NCI-H2227 (cell line): ENCODE results near the gene TRIM44.
"Not testable (repeated sequence)": the region's sequence is repeated elsewhere in the genome, so short reads cannot be mapped to it uniquely, and the experiment has no call there.

ENCODE experiments used
- DNase-seq: peaks from one replicate; lab custom pipeline; 2025; ENCODE audit not compliant: unreplicated experiment; lab: John Stamatoyannopoulos, UW

TRIM44 gene

DNA sequence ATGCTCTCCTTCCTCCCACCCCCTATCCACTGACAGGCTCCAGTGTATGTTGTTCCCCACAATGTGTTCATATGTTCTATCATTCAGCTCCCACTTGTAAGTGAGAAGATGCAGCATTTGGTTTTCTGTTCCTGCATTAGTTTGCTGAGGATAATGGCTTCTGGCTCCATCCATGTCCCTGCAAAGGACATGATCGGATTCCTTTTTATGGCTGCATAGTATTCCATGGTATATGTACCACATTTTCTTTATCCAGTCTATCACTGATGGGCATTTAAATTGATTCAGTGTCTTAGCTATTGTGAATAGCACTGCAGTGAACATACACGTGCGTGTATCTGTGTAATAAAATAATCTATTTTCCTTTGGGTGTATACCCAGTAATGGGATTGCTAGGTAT lies 5.8 kb downstream of the TRIM44 start:
- not testable (repeated sequence) for DNase-seq

DNA sequence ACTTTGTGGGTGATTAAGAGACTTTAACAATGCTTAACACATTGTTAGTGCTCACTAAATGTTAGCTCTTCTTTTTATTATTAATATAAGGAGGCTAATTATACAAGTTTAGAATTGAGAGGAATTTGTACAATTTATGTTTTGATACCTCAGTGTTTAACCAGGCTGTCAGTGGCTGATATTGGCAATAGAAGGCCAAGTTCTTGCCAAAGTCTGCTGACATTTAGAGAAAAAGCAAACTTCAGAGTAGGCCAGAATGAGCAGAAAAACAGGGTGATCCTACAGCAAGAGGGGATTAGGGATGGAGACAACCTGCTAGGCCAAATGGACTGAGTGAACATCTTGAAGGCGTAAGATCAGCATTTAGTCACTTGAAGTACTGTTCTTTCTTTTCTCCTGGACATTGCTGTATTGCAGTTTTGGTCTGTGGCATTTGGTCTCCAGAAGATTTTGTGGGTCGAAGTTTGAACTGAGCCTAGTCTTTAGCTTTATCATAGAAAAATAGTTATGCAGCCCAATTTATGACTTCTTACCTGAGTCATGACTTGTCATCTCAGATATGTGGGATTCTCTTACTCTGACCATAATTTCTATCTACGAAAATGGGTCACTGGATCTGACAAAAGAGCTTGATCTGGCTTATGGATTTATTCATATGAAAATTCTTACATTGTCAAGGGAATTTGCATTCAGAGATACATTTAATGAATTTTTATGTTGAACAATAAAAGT lies 9.0 kb downstream of the TRIM44 start:
- DNase-seq = no peak

GRCh38 chr11:35672608-35673007 lies 10.0 kb downstream of the TRIM44 start:
- no peak for DNase-seq

GRCh38 chr11:35675901-35676610 lies 13.5 kb downstream of the TRIM44 start:
- no peak for DNase-seq

DNA sequence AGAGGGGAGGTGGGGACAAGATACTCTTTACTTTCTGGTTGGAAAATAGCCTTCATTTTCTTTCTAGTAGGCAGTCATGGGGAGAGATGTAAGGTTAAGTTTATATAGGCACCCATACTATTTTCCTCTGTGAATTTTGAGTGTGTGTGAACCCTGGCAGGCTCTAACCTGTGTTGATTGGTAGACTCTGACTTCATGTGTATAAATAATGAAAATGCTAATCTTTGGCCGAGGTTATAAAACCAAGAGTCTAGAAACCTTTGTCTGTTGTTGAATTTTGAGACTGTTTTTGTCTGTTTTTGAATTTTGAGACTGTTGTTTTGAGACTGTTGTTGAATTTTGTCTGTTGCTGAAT lies 14.0 kb downstream of the TRIM44 start:
- DNase-seq = no peak

DNA sequence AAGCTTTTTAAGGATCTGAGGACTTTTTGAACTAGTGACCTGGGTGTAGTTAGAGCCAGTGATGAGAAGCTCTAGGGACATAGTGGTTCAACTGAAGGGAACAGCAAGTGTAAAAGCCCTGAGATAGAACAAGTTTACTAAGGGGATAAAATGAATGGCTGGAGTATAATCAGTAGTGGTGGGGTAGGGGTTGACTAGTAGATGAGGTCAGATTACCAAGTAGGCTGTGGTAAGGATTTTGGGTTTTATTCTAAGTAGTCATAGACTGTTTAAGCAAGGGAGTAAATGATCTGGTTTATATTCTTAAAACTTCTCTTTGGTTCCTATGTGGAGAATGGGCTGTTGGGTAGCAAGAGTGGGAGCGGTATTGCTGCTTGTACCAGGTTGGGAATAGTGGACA lies 15.3 kb downstream of the TRIM44 start:
- no peak for DNase-seq

DNA sequence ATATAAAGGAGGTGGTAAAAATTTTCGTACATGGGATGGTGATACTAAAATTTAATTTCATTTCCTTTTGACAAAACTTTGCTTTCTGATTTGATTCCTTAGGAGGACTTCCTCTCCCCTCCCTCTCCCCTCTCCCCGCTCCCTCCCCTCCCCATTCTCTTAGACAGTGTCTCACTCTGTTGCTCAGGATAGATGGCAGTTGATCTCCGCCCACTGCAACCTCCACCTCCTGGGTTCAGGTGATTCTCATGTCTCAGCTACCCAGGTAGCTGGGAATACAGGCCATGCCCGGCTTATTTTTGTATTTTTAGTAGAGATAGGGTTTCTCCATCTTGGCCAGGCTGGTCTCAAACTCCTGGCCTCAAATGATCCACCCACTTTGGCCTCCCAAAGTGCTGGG lies 15.9 kb downstream of the TRIM44 start:
- no peak for DNase-seq

GRCh38 chr11:35678975-35679374 lies 16.4 kb downstream of the TRIM44 start:
- DNase-seq = no peak

- no peak for DNase-seq
Measured at GRCh38 chr11:35680506-35680905, 17.9 kb downstream of the TRIM44 start.

DNA sequence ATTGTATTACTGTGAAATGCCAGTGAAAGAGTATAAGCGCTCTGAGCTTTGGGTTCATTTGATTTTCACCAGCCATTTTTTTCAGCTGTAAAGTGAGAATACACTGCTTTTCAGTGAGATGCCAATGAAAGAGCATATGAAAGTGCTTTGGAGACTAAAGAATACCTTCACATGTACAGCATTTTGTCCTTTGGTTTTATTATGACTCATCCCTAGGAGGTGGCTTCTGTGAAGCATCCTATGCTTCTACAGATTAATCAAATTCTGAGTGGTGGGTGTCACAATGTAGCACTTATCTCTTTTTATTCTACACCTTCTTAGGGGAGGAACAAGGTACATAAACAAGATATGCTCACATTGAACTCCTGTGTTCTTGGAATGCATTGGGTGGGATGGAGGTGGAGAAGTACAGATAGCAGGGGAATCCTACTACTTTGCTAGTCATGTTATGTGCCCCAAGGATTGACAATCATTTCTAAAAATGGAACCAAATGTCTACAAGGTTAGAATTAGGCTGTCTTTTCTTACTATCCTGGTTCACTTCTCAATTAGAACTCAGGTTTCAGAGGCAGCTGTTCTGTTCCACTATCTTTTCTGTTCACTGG lies 18.7 kb downstream of the TRIM44 start:
- no peak for DNase-seq

- peak; percentile 78 for DNase-seq
Measured at GRCh38 chr11:35682230-35683173, 19.9 kb downstream of the TRIM44 start.

- no peak for DNase-seq
Measured at GRCh38 chr11:35683728-35684339, 21.3 kb downstream of the TRIM44 start.

DNA sequence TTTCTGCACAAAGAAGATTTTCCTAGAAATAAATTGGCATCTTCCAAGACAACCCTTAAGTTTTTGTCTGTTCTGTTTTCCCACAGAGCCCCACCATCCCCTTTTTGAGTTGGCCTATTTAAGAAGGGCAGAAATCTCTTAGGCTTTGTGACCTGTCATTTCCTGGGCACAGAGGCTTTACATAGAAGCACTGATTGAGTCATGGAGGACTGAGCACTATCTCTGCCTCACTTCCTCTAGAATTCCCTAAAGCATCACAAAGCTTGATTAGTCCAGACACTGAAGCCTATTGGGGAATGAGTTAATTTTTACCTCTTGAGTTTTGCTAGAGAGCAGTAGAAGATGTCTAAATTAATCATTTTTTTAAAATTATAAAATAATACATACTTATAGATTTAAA lies 25.4 kb downstream of the TRIM44 start:
- no peak for DNase-seq

DNA sequence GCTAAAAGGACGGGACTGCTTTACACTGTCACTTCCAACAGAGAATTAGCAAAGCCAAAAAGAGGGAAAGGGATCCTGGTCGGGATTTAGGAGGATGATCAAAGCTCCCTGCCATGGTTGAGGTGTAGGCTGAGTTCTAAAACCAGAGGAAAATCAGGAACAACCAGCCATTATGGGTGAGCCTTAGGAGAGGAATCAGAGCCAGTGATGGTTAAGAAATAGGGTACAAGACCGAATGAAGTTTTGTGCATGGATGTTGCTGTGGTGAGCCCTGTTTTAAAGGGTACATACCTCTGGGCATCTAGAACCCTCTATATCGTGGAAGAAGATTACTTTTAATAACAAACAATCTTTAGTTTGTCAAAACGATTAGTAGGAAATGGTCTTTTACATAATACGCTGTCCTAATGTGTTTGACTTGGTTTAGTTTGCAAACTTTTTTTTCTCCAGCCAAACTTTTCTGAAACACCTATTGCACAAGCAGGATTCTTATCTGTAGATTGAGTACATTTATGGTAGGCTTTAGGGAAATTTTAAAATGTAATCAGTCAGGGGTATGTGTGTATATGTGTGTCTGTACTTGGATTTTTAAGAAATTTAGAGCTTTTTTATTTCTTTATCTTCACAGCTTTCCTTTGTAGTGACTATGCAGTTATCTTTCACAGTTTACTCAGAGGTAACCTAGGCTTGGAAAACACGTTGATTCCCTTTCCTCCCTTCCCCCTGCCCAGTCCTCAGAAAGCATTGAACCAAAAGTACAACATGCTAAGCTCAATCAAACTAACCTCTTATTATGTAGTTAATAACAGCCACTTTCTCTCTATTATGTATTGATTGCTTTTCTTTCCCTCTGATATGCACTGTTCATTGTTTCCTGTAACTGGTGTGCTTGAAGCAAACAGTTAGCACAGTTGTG lies 26.8 kb downstream of the TRIM44 start:
- DNase-seq = peak; percentile 67

DNA sequence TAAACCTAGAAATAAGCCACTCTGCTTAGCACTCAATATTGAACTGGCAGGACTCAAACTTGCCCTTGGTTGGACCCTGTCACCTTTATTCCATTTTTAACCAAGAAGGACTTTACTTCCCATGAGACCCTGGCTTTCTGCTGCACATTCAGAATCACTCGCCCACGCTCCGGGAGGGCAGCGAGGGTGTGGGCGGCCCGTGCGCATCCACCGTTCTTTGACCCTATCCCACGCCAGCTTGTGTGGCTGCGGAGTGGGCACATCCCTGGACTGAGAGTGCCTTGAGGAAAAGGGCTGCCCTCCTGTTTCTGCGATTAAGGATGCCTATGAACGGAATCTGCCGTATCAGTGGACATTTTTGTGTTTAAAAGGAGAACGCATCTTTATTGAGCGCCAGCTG lies 39.6 kb downstream of the TRIM44 start:
- DNase-seq = no peak

DNA sequence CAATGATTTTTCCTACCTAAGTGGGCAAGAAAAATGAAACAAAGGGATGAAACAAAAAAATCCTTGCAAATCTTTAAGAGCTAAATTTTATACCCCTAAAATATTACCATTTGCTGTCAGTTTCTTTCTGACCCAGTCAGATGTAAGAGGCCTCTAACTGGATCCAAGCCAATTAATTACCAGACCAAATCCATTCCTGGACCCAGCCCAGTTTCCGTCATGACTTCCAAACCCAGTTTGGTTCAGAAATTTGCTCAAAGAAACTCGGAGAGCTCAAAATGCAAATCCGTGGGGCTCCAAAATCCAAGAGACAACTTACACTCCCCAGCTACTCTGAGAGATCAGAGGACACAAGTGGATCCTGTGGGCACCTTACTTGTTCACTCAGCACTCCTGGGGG lies 46.8 kb downstream of the TRIM44 start:
- no peak for DNase-seq

- no peak for DNase-seq
Measured at GRCh38 chr11:35711173-35711910, 48.8 kb downstream of the TRIM44 start.

DNA sequence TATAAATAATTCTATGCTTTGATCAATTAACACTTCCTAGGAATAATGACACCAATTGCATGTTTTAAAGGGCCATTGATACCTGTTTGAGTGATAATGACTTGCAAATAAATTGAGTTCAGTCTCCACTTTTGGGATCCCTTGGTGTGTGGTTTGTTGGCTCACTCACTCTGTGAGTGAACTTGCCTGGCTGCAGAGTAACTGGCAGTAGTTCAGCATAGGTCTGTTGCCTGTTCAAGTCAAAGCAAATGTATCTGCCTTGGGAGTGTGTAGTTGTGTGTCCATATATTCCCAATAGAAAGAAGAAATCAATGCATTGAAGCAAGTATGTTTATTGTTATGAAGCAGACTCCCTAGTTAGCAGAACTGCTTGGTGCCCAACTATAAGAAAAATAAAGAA lies 49.3 kb downstream of the TRIM44 start:
- DNase-seq = no peak

DNA sequence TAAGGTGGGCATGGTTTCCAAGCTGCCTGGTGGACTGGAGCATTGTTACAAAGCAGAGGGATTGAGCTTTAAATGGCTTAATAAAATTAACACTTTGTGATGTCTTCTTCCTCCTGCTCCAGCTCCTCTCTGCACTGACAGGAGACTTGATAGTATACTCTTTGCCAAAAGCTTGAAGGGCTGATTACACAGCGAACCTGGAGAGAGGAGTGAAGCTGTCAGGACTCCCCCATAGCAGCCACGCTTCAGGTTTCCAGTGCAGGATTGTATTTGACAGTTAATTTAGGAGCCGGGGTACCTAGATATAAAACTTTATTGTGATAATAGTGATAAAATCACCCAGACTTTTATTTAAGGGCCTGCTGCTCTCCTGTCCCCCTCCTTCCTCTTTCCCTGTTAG lies 50.0 kb downstream of the TRIM44 start:
- no peak for DNase-seq
